IMR-90 (cell line): ENCODE results near the gene NUP37.

Experiments used
- BHLHE40 ChIP-seq: fragments of 150-350 bp; IDR thresholded peaks from 2 replicates; pipeline ENCODE4 v1.6.1; 2016; ENCODE audit warnings: mild to moderate bottlenecking, low read depth, low read length
- CEBPB ChIP-seq: IDR thresholded peaks from 2 replicates; pipeline ENCODE4 v1.6.1; 2012; ENCODE audit warnings: low read depth, low read length, improper control_type of control experiment
- FOS ChIP-seq: fragments of 150-350 bp; IDR thresholded peaks from 2 replicates; pipeline ENCODE4 v1.6.1; 2016; ENCODE audit warnings: low read depth, low read length
- MAZ ChIP-seq: IDR thresholded peaks from 2 replicates; pipeline ENCODE4 v1.6.1; 2012; ENCODE audit warnings: low read depth, mild to moderate bottlenecking, low read length, improper control_type of control experiment, moderate library complexity, borderline replicate concordance
- MXI1 ChIP-seq: IDR thresholded peaks from 2 replicates; pipeline ENCODE4 v1.6.1; 2012; ENCODE audit warnings: low read depth, mild to moderate bottlenecking, low read length, moderate library complexity, borderline replicate concordance
- POLR2A ChIP-seq: IDR thresholded peaks from 2 replicates; pipeline ENCODE4 v1.6.1; 2012; ENCODE audit warnings: mild to moderate bottlenecking, low read depth, low read length
- RAD21 ChIP-seq: IDR thresholded peaks from 2 replicates; pipeline ENCODE4 v1.6.1; 2012; ENCODE audit warnings: low read length, improper control_type of control experiment
- RFX5 ChIP-seq: IDR thresholded peaks from 2 replicates; pipeline ENCODE4 v1.8.0; 2012; ENCODE audit warnings: low read depth, mild to moderate bottlenecking, low read length, moderate library complexity
- SMC3 ChIP-seq: fragments of 150-350 bp; IDR thresholded peaks from 2 replicates; pipeline ENCODE4 v1.6.1; 2016; ENCODE audit warnings: low read depth, mild to moderate bottlenecking, antibody characterized with exemption, low read length, moderate library complexity
- TF ChIP-seq, protein P1 (sequence below): fragments of 150-350 bp; IDR thresholded peaks from 2 replicates; pipeline ENCODE4 v1.6.1; 2017; ENCODE audit warnings: mild to moderate bottlenecking, antibody characterized with exemption, low read length, low read depth
- TF ChIP-seq, protein P2 (sequence below): conservative IDR thresholded peaks from 2 replicates; pipeline ENCODE4 v1.5.1; 2012; ENCODE audit warnings: mild to moderate bottlenecking, low read depth, low read length, improper control_type of control experiment
- TF ChIP-seq, protein P3 (sequence below): fragments of 150-350 bp; IDR thresholded peaks from 2 replicates; pipeline ENCODE4 v1.6.1; 2016; ENCODE audit warnings: low read depth, mild to moderate bottlenecking, low read length, moderate library complexity, borderline replicate concordance

DNA sequence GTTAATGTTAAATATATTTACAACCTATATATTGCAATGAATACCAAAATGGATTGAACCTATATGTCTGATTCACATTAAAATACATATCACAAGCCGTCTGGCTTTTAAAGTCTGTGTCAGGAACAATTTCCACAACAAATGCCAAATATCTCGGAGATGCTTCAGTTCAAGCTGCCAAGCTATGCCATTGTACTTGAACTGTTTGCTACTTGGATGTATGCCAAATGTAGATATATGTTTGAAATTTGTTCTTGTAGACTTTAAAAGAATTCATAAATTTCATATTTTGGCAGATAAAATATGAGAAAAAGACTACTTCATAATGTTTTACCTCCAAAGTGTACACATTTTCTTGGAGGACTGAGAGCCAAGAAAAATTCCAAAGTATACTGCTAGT, 95.1 kb downstream of the NUP37 start:
- TF ChIP-seq, protein P1, sequence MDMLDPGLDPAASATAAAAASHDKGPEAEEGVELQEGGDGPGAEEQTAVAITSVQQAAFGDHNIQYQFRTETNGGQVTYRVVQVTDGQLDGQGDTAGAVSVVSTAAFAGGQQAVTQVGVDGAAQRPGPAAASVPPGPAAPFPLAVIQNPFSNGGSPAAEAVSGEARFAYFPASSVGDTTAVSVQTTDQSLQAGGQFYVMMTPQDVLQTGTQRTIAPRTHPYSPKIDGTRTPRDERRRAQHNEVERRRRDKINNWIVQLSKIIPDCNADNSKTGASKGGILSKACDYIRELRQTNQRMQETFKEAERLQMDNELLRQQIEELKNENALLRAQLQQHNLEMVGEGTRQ, result no peak
- TF ChIP-seq RAD21 (no peak), RFX5 (no peak), MXI1 (no peak), SMC3 (no peak), FOS (no peak), CEBPB (no peak), POLR2A (no peak), MAZ (no peak), BHLHE40 (no peak)
- TF ChIP-seq, protein P2, sequence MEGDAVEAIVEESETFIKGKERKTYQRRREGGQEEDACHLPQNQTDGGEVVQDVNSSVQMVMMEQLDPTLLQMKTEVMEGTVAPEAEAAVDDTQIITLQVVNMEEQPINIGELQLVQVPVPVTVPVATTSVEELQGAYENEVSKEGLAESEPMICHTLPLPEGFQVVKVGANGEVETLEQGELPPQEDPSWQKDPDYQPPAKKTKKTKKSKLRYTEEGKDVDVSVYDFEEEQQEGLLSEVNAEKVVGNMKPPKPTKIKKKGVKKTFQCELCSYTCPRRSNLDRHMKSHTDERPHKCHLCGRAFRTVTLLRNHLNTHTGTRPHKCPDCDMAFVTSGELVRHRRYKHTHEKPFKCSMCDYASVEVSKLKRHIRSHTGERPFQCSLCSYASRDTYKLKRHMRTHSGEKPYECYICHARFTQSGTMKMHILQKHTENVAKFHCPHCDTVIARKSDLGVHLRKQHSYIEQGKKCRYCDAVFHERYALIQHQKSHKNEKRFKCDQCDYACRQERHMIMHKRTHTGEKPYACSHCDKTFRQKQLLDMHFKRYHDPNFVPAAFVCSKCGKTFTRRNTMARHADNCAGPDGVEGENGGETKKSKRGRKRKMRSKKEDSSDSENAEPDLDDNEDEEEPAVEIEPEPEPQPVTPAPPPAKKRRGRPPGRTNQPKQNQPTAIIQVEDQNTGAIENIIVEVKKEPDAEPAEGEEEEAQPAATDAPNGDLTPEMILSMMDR, result no peak
- TF ChIP-seq, protein P3, sequence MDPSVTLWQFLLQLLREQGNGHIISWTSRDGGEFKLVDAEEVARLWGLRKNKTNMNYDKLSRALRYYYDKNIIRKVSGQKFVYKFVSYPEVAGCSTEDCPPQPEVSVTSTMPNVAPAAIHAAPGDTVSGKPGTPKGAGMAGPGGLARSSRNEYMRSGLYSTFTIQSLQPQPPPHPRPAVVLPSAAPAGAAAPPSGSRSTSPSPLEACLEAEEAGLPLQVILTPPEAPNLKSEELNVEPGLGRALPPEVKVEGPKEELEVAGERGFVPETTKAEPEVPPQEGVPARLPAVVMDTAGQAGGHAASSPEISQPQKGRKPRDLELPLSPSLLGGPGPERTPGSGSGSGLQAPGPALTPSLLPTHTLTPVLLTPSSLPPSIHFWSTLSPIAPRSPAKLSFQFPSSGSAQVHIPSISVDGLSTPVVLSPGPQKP, result no peak
